ENCODE data around the gene DNLZ.
"Not testable (repeated sequence)": the region's sequence is repeated elsewhere in the genome, so short reads cannot be mapped to it uniquely, and the experiment has no call there.

DNLZ gene

GRCh38 chr9:136358016-136358415 is 5.5 kb downstream of the DNLZ start:
- DNase-seq = no peak

GRCh38 chr9:136357202-136357725 is 6.3 kb downstream of the DNLZ start:
- DNase-seq = no peak

DNA sequence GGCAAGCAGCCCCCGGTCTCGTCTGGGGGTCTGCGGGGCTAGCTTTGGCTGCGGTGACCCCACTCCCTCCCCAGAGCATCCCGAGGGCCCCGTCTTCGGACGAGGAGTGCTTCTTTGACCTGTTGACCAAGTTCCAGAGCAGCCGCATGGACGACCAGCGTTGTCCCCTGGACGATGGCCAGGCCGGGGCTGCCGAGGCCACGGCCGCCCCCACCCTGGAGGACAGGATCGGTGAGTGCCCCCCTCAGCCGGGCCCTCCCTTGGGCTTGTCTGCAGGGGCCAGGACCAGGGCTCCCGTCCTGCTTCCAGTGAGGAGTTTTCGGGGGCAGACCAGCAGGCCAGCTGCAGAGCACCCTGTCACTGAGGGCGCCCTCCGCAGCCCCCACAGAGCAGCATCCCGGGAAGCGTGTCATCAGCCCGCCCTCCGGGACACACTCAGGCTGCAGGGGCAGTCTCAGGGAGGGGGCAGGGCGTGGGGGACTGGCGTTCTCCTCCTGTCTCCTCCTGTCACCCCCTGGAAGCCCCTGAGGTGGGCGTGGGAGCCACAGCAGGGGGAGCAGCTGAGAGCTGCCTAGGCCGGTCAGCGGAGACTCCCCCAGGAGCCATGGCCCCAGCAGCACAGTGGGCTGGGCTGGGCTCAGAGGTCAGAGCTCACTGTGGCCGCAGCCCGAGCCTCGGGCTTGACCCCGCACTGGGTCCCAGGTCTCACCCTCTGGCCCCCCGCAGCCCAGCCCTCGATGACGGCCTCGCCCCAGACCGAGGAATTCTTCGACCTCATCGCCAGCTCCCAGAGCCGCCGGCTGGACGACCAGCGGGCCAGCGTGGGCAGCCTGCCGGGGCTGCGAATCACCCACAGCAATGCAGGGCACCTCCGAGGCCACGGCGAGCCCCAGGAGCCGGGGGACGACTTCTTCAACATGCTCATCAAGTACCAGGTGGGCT is 7.7 kb downstream of the DNLZ start:
- DNase-seq = no peak

- no peak for DNase-seq
Measured at GRCh38 chr9:136354592-136355085, 8.9 kb downstream of the DNLZ start.

DNA sequence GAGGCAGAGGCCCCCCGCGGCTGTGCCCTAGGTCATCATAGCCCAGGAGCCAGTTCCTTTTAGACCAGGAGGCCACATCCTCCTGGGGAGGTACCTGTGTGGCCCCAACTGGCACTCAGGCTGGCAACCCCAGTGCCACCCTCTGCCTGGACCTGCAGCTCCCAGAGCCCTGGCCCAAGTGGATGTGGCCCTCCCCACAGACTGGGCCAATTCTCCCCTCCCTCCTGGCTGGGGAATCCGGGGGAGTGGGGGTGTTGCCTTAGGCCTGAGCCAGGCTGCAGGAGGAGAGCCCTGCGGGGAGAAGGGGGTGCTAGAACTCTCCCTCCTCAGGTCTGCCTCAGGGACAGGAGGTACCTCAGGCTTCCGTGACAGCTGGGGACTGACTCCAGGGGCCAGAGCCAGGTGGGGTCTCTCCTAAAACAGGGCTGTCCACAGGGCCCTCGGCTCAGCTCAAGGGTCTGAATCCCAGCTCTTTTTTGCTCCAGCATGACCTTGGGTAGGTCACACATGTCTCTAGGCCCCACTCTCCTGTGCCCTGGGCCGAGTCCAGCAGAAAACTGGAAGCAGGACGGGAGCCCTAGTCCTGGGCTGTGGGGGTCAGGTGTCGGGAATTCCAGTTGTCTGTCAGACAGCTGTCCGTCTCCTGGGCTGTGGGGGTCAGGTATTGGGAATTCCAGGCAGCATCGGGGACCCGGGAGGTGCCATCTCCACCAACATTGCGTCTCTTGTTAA is 9.6 kb downstream of the DNLZ start:
- no peak for DNase-seq

DNA sequence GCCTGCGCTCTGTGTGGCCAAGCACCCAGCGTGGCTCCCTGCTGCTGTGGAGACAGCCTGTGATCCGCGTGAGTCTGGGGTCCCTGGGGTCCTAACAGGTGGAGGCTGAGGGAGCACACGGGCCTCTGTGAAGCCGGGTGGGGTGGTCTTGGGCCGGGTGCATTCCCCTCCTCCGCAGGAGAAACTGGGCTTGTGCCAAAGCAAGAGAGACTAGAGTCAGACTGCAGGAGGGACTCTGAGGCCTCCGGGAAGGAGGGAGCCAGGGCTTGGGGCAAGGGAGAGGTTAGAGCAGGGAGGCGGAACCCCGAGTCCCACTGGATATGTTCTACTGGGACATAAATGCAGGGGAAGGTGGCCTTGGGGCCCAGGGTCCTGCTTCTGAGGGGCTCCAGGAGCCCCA is 10.5 kb downstream of the DNLZ start:
- no peak for DNase-seq

DNA sequence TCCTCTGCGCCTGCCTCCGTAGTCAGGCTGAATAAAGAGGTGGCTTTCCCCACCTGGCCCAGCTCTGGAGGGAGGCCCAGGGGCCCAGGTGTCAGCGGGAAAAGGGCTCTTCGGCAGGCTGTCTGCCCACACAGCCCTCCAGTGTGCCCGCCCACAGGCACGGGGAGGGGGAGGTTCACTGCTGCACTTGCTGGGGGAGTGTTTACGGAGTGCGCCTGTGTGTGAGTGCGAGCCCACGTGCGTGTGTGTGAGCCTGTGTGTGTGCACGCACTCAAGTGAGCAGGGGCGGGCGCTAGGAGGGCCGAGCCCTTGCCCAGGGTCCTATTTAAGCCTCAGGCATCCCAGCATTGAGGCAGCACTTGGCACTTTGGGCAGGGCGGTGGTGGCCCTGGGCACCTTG is 10.9 kb downstream of the DNLZ start:
- DNase-seq = no peak

- not testable (repeated sequence) for DNase-seq
Measured at GRCh38 chr9:136351868-136352267, 11.7 kb downstream of the DNLZ start.

DNA sequence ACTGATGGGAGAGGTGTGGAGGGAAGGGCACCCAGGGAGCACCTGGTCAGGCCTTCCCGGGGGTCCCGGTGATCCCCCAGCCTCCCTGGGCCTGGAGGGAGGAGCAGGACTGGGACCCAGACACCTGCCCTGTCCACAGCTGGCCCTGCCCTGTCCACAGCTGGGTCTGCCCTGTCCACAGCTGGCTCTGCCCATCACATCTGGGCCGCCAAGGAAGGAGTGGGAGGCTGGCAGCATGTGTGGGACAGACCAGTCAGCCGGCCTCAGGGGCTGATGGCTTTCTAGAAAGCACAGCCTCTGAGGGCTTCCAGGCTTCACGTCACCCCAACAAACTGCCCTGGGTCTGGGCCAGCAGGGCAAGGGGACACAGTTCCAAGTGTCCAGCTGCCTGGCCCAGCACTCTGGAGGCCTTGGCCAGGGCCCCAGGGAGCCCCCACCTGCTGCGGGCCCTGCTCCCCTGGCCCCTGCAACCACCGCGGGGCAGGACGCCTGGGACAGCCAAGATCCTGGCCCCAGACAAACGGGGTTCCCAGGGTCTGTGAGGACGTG is 12.2 kb downstream of the DNLZ start:
- DNase-seq = no peak

DNA sequence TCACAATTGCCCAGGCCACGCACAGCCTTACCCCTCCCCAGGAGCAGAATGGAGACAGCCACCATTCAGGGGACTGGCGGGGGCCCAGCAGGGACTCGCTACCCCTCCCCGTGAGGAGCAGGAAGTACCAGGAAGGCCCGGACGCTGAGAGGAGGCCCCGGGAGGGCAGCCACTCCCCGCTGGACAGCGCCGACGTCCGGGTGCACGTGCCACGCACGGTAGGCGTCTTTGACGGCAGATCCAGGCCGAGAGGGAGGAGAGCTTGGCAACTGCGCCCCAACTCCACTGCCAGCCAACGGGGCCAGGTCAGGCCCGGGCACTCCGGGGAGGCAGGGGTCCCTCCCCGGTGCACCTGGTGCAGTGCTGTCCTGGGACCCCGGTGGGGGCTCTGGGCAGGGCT is 14.0 kb downstream of the DNLZ start:
- no peak for DNase-seq

DNA sequence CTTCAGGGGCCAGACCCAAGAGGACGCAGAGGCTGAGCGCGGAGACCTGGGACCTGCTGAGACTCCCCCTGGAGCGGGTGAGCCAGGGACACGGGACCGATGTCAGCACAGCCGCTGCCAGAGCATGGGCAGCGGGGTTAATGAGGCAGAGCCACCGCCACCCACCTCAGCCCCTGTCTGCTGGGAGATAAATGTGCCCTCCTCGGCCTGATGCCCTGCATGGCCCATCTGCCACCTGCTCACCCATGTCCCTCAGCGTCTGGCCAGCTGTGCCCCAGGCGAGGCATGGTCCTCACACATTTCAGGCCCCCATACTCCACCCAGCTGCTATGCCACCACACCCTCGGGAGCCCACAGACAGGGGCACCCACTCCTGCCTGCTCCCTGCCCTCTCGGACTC is 14.9 kb downstream of the DNLZ start:
- no peak for DNase-seq

GRCh38 chr9:136347472-136348256 is 15.9 kb downstream of the DNLZ start:
- no peak for DNase-seq

- no peak for DNase-seq
Measured at GRCh38 chr9:136346927-136347465, 16.5 kb downstream of the DNLZ start.

DNA sequence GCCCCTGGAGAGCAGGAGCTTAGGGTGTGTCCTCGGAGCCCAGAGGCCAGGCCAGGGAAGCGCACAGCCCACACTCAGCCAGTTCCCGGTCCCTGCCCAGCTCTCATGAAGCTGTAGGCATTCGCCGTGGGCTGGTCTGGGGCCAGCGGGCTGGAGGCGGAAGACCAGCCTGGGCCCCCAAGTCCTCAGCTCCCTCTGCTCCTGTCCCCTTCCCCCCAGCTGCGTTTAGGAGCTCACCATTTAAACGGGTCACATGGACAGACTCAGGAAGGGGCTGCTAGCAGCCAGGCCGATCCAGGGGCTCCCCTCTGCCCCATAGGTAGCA is 17.4 kb downstream of the DNLZ start:
- no peak for DNase-seq

DNA sequence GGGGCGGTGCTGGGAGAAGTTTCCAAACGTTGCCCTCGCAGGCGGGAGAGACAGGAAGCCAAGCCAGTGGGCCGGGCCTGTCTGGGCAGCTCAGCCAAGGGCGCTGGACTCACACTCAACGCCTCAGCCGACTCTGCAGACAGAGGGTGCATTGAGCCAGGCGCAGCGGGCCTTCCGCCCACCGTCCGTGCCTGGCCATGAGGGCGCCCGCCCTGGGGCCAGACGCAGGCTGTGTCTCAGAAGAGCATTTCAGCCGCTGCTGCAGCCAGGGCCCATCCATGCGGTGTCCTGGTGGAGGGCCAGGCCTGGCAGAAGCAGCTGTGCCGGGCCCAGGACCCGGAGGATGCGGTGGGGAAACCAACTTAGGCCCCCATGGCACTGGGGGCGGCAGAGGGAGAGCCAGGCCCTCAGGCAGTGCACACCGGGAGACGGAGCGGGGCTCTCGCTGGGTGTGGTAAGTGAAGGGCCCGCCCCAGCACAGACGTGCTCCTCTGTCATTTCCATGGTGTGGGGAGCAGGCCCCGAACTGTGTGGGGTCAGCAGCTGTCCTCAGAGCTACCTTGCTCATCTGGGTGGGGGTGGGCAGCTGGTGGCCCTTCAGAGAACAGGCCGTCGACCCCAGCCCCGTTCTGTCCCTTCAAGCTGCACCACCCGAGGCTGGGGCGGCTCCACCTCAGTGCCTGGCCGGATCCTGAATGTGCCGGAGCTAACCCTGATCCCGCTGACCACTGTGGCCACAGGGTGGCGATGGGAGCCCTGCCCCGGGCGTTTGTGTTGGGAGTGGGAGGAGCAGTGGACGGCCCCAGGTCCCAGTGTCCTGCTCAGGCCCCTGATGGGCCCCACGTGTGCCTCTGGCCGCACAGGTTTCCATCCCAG is 18.0 kb downstream of the DNLZ start:
- no peak for DNase-seq

DNA sequence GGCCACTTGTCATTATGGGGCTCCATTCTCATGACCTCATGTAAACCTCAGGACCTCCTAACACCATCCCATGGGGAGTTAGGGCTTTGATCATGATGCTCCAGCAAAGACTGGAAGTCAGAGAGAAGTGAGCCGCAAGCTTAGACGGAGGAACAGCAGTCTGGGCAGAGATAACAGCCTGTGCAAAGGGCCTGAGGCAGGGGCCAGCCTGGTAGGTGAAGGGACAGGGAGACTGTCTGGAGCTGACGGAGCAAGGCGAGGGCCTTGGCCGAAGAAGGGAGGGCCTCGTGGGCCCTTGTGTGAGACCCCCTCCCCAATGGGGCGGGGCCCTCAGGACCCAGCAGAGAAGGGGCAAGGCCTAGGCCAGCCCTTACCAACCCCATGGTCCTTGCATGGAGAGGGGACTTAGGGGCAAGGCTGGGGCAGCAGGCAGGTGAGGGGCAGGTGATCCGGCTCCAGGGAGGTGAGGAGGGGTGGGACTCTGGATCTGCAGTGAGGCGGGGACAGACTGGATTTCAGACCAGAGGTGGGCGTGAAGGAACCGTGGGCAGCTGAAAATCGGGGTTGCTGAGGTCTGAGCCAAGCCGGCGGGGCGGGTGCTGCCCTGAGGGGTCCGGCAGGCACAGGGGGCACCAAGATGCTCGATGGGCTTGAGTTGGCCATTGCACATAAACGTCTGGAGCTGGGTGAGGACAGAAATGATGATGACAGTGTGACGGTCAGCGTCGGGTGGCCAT is 18.8 kb downstream of the DNLZ start:
- DNase-seq = no peak

- no peak for DNase-seq
Measured at GRCh38 chr9:136343884-136344269, 19.7 kb downstream of the DNLZ start.

DNA sequence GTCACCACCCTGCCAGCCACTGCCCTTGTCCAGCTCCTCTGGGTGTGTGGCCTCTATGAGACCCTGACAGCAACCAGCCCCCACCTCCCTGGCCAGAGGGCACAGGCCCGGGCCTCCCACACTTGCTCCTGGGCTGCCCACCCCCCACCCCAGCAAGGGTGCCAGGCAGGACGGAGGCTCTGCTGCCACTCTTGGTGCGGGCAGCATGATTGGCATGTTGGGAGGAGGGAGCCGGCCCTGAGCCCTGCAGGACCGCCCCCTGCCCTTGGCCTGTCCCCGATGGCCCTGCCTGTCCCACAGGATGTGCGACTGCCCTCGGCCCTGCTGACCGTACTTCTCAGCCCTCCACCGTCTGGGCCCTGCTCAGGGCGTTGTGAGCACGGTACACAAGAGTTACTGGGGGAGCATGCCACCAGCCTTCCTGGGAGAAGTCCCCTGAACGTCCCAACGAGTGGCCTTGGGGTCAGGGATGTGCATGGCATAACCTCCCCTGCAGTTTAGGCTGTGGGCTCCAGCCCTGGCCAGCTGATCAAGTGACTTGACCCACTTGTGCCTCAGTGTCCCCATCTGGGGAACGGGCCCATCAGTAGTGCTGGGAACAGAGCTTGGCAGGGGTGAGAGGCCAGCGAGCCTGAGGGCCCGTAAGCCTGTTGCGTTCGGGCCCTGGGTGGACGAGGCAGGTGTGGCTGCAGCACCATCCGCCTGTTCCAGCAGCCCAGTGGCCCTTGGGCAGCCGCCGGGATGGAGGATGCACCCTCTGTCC is 20.2 kb downstream of the DNLZ start:
- DNase-seq = no peak

GRCh38 chr9:136342181-136343120 is 21.1 kb downstream of the DNLZ start:
- no peak for DNase-seq
